GM19438 (cell line): ENCODE data around the gene ALCAM.

ENCODE experiments used
- ATAC-seq: cut with Tn5 transposase; IDR thresholded peaks from one replicate; pipeline ENCODE4 v1.9.1; 2021; ENCODE audit warnings: low read depth; ENCODE audit not compliant: unreplicated experiment

The ALCAM gene

DNA sequence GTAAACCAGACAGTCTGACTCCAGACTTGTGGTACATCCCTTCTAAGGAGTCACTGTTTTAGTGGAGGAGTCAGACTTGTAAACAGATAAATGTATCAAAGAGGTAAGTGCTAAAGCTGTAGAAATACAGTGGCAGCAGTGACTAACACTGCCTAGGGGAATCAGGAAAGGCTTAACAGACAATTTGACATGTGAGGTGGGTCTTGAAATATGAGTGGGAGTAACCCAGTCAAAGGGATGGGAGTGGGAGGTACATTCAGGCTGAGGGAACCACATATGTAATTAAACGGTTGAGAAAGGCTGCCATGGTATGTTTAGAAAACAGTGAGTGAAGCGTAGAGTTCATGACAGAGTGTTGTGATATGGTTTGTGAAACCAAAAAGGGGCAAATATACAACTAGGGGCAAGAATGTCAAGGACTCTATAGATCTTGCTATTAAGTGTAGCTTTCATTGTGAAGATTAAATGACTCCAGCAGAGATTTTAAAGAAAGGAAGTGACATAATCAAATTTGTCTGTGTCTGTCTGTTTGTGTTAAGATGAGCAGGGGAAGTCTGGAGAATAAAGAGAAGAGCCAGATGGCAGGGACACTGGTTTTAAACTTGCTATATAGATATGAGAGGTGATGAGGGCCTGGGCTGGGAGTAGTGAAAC lies 11.2 kb upstream of the ALCAM start:
- ATAC-seq: no peak

DNA sequence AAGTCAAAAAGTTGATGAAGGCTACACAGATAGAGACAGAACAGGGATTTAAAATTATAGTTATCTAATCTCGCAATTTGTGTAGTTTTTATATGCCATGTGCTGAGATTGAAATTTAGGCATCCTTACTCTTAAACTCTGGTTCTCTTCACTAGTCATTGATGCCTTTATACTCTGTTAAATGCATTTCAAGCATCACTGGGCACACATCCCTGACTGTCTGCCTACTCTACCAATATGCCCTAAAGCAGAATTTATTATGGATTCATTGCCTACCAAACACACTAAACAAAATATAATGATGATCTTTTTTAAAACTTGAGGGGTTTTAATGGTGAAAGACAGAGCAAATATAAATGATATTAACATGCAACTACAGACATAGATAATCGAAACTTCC lies 10.3 kb upstream of the ALCAM start:
- ATAC-seq: no peak

DNA sequence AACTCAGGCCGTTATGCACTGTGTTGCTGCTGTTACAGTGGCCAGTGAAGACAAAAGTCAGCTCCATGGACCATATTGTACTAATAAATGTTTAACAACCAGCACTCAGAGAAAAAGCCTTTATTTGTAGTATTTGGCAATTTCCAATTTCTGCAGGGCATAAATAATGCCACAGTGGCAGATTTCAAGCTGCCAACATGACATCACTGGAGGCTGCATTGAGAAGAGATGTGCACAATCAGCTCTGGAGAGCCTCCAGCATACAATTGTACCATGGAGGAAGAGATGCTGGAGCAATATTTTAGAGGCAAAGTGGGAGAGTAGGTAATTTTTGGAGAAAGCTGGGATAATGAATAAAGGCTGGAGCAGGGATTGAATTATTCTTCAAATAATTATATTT lies 9.7 kb upstream of the ALCAM start:
- ATAC-seq: no peak

DNA sequence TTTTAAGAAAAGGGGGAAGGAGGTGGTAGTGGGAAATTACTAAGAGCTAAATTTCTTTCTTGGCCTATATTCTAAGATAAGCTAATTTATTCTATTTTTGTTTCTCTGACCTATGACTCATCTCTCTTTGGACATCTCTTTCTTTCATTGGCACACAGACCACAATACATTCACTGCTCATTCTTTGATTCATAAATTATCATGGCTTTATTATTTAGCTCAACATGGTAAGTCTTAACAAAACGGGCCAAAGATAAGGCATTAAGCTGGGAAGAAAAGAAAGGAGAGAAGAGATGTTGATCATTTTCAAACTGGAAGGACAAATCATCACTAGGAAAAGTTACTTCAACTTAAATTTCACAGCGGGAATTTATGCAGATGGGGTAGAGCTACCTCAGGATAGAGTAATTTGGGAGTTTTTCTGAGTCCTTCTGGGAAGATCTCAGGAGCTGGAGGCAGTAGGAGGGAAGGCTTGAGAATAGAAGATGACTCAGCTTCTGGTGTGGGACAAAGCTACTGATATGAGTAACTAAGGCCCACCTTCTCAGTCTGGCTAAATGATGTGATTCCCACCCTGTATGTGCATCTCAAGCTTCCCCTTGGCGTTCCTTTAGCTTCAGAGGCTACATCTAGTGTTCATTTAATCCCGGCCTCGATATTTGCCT lies 7.5 kb upstream of the ALCAM start:
- no peak for ATAC-seq

DNA sequence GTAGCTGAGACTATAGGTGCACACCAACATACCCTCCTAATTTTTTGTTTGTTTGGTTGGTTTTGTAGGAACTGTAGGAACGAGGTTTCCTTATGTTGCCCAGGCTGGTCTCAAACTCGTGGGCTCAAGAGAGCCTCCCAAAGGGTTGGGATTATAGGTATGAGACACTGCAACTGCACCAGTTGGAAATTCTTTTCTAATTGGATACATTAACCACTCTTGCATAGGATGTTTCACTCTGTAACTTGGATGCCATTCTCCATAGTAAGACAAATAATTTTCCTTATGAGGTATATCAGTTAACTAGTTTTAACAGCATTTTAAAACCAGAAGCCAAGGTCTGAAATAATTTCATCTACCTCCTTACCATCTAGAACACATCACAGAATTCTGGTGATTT lies 6.7 kb upstream of the ALCAM start:
- ATAC-seq: no peak

DNA sequence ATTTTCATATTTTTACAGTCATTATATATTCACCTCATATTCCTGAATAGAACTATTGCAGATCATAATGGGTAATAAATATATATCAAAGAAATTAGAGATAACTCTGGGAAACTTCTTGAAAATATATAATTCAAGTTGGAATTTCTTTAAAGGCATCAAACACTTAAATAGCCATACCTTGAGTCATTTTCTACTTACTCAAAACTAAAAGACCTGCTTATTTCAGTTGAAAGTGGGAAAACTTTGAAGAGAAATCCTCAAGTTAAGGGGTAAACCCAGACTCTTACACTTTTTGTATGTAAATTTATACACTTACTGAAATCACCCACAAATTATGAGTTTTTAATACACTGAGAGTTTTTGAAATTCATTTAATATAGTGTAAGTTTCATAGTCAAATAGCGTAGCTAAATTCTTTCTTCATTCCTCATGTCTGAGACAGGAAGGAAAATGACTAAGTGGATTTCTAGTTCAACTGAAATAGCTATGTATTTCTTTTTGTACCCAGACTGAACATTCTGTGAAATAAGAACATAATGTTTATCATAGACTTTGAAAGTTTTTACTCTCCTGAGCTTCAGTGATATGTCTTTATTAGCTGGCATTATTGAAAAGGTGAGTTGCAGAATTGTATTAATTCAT lies 4.6 kb upstream of the ALCAM start:
- no peak for ATAC-seq

DNA sequence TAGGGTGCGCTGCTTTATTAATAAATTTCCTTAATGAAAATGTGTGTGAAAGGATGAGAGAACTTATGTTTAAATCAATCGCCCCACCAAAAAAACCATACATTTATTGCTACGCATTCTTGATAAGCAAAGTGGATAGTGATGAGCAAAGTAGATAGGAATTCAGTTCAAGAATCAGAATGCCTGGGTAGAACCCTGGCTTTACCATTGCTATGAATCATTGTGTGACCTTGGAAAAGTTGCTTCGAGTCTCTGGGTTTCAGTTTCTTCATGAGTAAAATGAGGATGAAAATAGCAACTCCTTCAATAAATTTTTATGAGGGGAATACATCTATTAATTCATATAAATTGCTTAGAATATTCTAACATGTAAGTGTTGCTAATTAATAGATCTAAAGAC lies 2.6 kb upstream of the ALCAM start:
- ATAC-seq: no peak

DNA sequence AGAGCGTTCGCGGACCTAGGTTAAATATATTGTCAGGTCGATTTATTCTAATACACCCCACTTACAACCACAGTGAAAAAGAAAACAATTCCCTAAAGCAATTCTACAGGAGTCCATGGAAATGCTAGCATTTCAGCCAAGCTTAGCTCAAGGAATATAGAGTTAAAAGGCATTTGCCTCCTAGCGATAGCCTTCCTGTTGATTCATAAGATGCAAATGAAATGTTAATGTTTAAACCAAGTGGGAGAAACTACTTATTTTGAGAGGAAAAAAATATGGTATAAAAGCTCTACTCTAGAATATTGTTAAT lies 1.7 kb upstream of the ALCAM start:
- ATAC-seq: no peak

DNA sequence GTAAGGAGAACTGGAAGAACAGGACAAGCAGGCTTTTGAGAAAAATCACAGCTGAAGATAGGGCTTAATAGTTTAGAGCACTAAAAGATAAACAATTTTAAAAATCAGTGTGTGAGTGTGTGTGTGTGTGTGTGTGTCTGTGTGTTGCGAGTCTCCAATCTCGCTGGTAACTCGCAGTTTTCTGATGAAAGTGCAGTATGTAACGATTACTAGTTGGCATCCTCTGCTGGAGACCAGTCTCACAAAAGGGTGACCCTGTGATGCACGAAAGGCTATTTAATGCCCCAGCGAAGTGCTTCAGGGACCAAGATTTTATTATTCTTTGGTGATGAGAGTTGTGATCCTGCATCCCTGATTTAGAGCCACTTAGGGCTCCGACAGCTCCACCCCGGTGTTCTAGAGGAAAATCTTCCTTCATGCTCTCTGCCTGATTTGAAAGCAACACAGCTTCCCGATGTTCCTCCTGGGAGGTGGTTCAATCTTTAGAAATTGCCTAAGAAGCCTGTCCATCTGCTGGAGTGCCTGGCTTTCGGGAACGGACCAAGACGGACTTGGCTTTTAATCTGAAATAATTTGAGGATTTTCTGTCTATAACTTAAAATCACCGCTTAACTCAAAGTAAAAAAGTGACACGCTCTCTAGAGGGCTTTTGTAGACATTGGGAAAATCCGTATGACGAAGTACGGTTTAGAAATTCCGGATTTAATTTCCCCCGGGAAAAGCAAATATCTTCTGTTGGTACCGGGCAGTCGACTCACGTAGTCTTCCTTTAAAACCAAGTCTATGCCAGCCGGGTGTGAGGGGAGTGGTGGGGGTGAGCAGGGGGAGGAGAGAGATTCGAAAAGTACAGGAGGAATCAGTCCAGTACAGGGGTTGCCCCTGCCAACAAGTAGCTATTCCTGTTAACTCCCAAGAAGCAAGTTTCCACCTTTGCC lies 1.1 kb upstream of the ALCAM start:
- ATAC-seq: no peak

DNA sequence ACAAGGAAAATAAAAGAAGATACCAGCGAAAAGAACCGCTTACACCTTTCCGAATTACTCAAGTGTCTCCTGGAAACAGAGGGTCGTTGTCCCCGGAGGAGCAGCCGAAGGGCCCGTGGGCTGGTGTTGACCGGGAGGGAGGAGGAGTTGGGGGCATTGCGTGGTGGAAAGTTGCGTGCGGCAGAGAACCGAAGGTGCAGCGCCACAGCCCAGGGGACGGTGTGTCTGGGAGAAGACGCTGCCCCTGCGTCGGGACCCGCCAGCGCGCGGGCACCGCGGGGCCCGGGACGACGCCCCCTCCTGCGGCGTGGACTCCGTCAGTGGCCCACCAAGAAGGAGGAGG lies 325 bp downstream of the ALCAM start:
- no peak for ATAC-seq

DNA sequence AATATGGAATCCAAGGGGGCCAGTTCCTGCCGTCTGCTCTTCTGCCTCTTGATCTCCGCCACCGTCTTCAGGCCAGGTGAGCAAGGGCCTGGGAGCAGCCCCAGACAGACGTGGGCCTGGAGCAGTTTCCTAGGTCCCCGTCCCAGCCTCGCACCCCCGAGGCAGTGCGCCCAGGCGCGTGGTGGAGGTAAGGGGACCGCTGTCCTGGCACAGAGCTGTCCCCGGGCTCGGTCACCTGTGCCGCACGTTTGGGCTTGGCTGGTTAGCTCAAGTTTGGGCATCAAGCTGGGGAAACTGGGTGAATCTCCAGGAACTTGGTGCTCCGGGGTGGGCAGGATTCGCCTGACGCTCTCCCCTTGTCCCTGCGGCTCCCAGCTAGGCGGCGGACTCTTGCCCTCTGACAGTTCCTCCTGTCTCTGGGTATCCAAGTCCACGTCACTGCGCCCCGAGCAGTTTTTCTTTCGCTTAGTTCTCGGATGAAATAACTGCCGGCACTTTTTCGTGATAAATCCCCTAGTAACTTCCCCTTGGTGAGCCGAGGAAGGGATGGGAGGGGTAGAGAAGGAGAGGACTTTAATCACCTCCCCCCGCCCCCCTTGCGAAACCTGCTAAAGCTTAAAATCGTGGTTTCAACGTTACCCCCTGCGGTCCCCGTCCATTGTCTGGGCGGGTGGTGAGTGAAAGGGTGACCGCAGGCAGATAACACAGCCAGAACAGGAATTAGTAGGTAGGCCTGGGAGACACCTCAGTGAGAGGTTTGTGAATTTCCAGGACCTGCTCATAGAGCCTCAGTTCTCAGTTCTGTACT lies 901 bp downstream of the ALCAM start:
- peak; percentile 19 for ATAC-seq

DNA sequence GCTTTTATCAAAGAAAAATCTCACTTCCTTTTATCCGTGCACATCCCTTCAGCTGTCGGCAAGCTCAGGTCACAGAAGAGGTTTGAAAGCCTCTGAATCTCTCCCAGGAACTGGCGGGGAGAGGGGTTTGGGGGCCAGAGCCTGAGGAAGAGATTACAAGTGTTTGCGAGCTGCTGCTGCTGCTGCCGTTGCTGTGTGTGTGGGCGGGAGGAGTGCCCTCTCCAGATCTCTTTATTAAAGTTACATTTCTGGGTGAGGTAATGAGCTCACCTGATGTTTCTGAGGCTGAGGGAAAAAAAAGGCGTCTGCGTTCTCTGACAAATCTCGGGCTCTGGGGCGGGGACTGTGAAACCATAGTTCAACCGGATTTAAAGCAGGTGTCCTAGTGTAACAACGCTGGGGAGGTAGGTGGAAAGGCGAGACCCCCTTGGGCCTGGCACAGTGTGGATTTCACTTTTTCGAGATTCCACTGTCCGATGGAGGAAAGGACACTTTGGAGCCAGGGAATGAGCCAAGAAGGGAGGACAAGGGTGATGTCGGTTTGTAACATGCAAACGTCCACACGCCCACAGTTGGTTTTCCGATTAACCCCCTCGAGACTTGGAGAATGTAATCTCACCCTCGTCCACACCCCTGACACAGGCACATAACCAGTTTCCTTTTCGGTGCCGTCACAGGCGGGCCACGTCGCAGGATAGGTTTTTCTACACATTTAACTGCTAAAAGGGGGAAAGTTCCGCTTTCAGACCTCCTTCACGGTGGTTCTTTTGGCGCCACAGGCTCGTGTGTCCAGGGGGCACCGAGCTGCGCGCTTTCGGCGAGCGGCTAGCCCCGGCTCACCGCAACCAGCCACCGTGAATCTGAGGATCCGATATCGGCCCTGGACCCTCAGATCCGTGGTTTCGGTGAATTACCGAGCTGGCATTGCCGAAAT lies 2.1 kb downstream of the ALCAM start:
- ATAC-seq: peak; percentile 21

DNA sequence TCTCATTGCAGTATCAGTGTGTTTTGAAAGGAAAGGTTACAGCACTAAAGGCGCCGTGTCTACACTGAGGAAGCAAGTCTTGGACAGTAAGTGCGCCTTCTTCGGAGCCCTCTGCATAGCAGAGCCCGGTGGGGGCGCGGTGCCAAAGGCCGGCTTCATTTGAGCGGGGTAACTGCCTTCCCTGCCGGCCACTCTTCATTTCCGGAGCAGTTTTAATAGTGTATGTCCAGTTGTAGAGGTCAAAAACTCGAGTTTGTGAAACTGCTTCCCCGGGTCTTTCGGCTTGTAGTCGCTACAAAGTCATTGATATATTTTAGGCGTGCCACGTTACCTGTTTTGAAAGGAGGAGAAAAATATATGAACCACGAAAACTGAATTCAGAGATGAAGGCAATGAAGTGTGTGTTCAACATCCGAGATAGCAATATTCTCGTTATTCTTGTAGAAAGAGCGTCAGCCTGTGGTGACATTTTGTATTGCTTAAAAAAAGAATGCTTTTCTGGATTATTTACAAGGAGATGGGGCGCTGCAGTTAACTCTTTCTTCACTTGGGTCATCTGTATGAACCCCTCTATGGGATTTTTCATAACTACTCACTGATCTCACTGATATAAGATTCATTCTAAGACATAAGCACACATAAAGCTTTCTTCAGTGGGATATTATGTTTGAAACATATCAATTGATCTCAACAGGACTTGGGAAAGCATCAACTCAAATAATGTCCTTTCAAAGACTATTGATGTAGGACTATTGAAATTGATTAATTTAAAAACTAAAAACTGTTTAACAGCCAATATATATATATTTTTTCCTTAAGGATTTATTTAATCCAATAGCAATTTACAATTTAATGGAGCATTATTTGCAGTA lies 3.0 kb downstream of the ALCAM start:
- peak; percentile 29 for ATAC-seq

DNA sequence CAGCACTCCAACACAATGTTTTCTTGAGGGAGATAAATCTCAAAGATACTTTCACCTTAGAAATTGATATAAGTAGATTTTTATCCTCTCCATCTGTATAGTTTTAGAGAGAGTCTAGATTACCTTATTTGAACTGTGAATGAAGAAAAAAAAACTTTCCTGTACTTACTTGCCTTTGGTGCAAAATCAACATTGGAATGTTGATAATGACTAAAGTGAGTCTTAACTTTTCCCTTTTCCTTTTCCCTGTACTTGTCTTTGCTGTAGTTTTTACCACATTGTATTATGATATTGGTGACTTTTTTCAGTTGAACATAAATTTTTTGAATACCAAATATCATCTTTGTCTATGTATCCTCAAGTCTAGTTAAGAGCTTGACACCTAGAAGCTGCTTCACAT lies 6.7 kb downstream of the ALCAM start:
- no peak for ATAC-seq

DNA sequence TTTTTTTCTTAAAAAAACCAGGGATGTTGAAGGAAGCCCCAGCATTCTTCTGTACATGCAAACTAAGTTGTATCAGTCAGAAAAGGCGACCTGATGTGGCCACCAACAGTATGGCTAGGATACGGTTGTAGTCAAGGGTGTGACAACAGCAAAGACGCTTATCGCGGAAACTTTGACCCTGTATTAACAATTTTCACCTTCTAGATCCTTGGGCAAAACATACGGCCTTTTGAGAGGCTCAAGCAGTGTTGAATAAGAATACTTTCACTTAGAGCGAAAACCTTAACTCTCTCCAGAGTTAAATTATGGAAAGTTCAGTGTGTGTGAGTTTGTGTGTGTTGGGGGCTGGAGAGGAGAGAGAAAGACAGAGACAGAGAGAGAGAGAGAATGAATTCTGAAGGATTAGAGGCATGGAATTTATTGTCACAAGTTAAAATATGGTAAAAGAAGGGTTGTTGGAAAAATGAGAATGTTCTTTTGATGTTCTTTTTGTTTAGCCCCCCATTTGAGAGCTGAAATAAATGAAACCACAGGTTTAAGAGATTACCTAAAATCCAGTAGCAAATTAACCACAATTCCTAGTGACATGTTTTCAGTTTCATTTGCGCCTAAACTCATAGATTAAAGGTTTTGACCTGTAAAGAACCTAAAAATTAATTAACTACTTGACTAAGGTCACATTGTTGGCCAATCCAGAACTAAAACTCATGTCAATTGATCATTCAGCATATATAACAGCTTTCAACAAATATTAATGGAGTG lies 9.2 kb downstream of the ALCAM start:
- no peak for ATAC-seq

DNA sequence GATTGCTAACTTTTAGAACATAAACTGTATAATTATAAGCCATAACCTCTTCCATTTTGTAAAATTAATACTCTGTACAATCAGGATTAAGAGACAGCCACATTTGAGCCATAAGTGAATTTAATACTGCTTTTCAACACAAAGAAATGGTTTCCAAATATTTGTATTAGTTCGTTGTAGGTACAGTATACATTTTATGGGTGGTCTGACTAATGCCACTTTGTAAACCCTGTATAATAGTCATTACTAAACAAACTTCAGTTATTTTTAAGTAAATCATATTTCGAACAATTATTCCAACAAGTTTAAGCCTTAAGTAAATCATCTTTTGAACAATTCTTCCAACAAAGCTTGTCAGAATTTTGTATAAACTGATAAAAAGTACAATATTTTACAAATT lies 11.0 kb downstream of the ALCAM start:
- ATAC-seq: no peak

DNA sequence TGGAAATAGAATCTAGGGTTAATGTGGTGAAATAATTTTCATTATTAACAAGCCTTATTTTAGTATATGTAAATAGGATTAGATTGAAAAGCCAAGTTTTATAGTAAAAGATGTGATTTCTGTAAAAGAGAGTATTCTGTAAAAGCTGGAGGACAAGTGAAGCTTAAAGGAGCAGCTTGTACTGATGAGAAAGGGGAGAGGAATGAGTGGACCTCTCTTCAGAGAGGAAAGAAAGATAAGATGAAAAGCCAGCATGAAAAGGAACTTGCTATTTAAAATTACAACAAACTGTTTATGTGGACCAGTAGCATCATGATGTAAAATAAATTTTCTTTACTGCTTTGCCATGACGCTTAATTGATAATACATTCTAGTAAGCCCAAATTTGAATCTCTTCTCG lies 18.5 kb downstream of the ALCAM start:
- ATAC-seq: no peak
